Left cardiac atrium (tissue), 4 donors: ENCODE data around the gene BCAR3. TPM values are rescaled to one million over a fixed set of nuclear protein-coding genes. Genes with fewer than 3 reads are reported as not detected.
A peak's percentile ranks its signal among the peaks of the same experiment; 100 is the strongest.

ENCODE experiments used
- ATAC-seq, 2 donors: fragments of 200-7000 bp; cut with Tn5 transposase; one replicate each; pipeline ENCODE4 v1.9.1; 2020; ENCODE audit warnings: mild to moderate bottlenecking in 2 of 2, moderate library complexity in 2 of 2
- DNase-seq: peaks from one replicate; pipeline ENCODE4 v3.0.0-alpha.2; 2020
- intact Hi-C, 2 donors: fragments of 100-400 bp; cut with DNase I; formaldehyde crosslinking; loops; one replicate each; pipeline versions ENCODE4 v1.14.1 to v1.15.1; 2022 to 2023
- total RNA-seq, 2 donors: library from RNA; stranded (reverse); fragmentation: NEBNext Ultra II Directional; extraction: Animal tissue kit (Norgen Biotek cat#: 25700); gene quantifications; one replicate each; pipeline ENCODE4 v1.2.1, GENCODE V29; 2021
- donor health status: DM: no; HTN: yes; CAD: no.
- donor health status: DM: no; HTN: yes; CAD: no; lungs with severe emphysema.
- donor health status: DM: yes; HTN: yes; CAD: no.
- donor health status: Dilated cardiomyopathy.

Gene BCAR3
- total RNA-seq, 2 donors from 2014 or later, result 12.4 to 17.5 TPM

- intact Hi-C loops, result no loop called here
- ATAC-seq (peak; percentile 58 to 70), DNase-seq (no peak)
Measured at GRCh38 chr1:93608187-93609109, 73.2 kb downstream of the BCAR3 start.

- intact Hi-C loops, result no loop called here
- DNase-seq, result no peak
Measured at GRCh38 chr1:93607814-93608186, 73.8 kb downstream of the BCAR3 start.

GRCh38 chr1:93605812-93606512 is 75.7 kb downstream of the BCAR3 start:
- intact Hi-C loops, result no loop called here
- ATAC-seq (peak in 1 of 2 donors; percentile 61), DNase-seq (no peak)

More at GRCh38 chr1:93607814-93608186, 73.8 kb downstream of the BCAR3 start:
- ATAC-seq, result peak in 1 of 2 donors; percentile 58

GRCh38 chr1:93605026-93605568 is 76.5 kb downstream of the BCAR3 start:
- DNase-seq, result no peak
- intact Hi-C loops, result no loop called here

GRCh38 chr1:93604411-93604810 is 77.2 kb downstream of the BCAR3 start:
- no peak for ATAC-seq
- DNase-seq, result no peak
- intact Hi-C loops, result no loop called here

More at GRCh38 chr1:93605026-93605568, 76.5 kb downstream of the BCAR3 start:
- ATAC-seq, result no peak

GRCh38 chr1:93603601-93604000 is 78.0 kb downstream of the BCAR3 start:
- ATAC-seq (no peak), DNase-seq (no peak)
- intact Hi-C loops, result no loop called here

- intact Hi-C loops, result no loop called here
Measured at GRCh38 chr1:93603106-93603505, 78.5 kb downstream of the BCAR3 start.

GRCh38 chr1:93602101-93602500 is 79.5 kb downstream of the BCAR3 start:
- ATAC-seq, result no peak
- no peak for DNase-seq
- intact Hi-C loops, result no loop called here

More at GRCh38 chr1:93603106-93603505, 78.5 kb downstream of the BCAR3 start:
- ATAC-seq (no peak), DNase-seq (no peak)

- ATAC-seq (no peak), DNase-seq (no peak)
- intact Hi-C loops, result no loop called here
Measured at GRCh38 chr1:93601686-93602085, 80.0 kb downstream of the BCAR3 start.

- intact Hi-C loops, result no loop called here
- DNase-seq, result no peak
- no peak for ATAC-seq
Measured at GRCh38 chr1:93600663-93601062, 81.0 kb downstream of the BCAR3 start.

- DNase-seq (no peak), ATAC-seq (no peak)
- intact Hi-C loops, result no loop called here
Measured at GRCh38 chr1:93599479-93599878, 82.2 kb downstream of the BCAR3 start.

GRCh38 chr1:93598861-93599439 is 82.7 kb downstream of the BCAR3 start:
- no peak for DNase-seq
- ATAC-seq, result no peak
- intact Hi-C loops, result no loop called here

- intact Hi-C loops, result no loop called here
- ATAC-seq, result no peak
Measured at GRCh38 chr1:93598396-93598795, 83.2 kb downstream of the BCAR3 start.

GRCh38 chr1:93597709-93598108 is 83.9 kb downstream of the BCAR3 start:
- DNase-seq (no peak), ATAC-seq (peak; percentile 23 to 58)
- intact Hi-C loops, result no loop called here

More at GRCh38 chr1:93598396-93598795, 83.2 kb downstream of the BCAR3 start:
- DNase-seq, result no peak

GRCh38 chr1:93596329-93597089 is 85.1 kb downstream of the BCAR3 start:
- intact Hi-C loops, result no loop called here
- DNase-seq (no peak), ATAC-seq (no peak)

GRCh38 chr1:93595743-93596142 is 85.9 kb downstream of the BCAR3 start:
- intact Hi-C loops, result no loop called here
- DNase-seq, result no peak
- ATAC-seq, result no peak

- ATAC-seq, result peak in 1 of 2 donors; percentile 40
- DNase-seq, result no peak
- intact Hi-C loops, result no loop called here
Measured at GRCh38 chr1:93595266-93595665, 86.4 kb downstream of the BCAR3 start.

GRCh38 chr1:93594603-93594880 is 87.1 kb downstream of the BCAR3 start:
- no peak for DNase-seq
- intact Hi-C loops, result no loop called here
- no peak for ATAC-seq
